ENCODE results near the gene EFHD2. TPM values are rescaled to one million over a fixed set of nuclear protein-coding genes. Genes with fewer than 3 reads are reported as not detected.
"Not testable (repeated sequence)": the region's sequence is repeated elsewhere in the genome, so short reads cannot be mapped to it uniquely, and the experiment has no call there.

EFHD2 gene
- total and polyA plus RNA-seq, 3 donors from 2014 or later, result 146 to 384 (median 308) TPM

GRCh38 chr1:15386164-15386749 lies 23.4 kb upstream of the EFHD2 start:
- Histone ChIP-seq H3K36me3 (ENCODE audit: low read depth, missing control alignments) (no peaks in the 10 kb centered on the region), H3K4me1 (peaks cover 10% of the 10 kb centered on the region), H3K27ac (no peak overlapping the region), H3K9me3 (no peaks in the 10 kb centered on the region), H3K27me3 (no peaks in the 10 kb centered on the region), H3K4me3 (no peak overlapping the region)
- DNase-seq, result no peak
- 28 to 52% methylated on average over 17 of the region's 17 CpGs for WGBS, 2 donors
- TF ChIP-seq CTCF (IDR thresholded peaks at IDR 0.05) (no peak), POLR2A (IDR thresholded peaks at IDR 0.05) (no peak)
- intact Hi-C loops (cut with DNase I; ENCODE audit: low total_unique reads), result no loop called here

GRCh38 chr1:15388201-15388880 lies 21.3 kb upstream of the EFHD2 start:
- no peak for DNase-seq
- Histone ChIP-seq H3K9me3 (no peaks in the 10 kb centered on the region), H3K36me3 (ENCODE audit: low read depth, missing control alignments) (no peaks in the 10 kb centered on the region), H3K27me3 (no peaks in the 10 kb centered on the region), H3K4me3 (no peak overlapping the region), H3K27ac (no peak overlapping the region), H3K4me1 (peaks cover 10% of the 10 kb centered on the region)
- TF ChIP-seq CTCF (IDR thresholded peaks at IDR 0.05), result no peak
- no peak for TF ChIP-seq POLR2A (IDR thresholded peaks at IDR 0.05)
- intact Hi-C loops (cut with DNase I; ENCODE audit: low total_unique reads), result no loop called here
- WGBS, 2 donors, result 84 to 86% methylated on average over 13 to 14 of the region's 15 CpGs

- H3K9me3 ChIP-seq; H3K4me1 ChIP-seq; H3K27ac ChIP-seq; intact Hi-C loops (cut with DNase I; ENCODE audit: low total_unique reads); H3K4me3 ChIP-seq; DNase-seq; H3K36me3 ChIP-seq (ENCODE audit: low read depth, missing control alignments); H3K27me3 ChIP-seq: not testable (repeated sequence)
- 92 to 95% methylated on average over 8 of the region's 8 CpGs for WGBS, 2 donors
These were observed 19.9 kb upstream of the EFHD2 start for GRCh38 chr1:15389828-15390227.

GRCh38 chr1:15390667-15391066 lies 19.0 kb upstream of the EFHD2 start:
- WGBS, 2 donors, result 93 to 100% methylated on average over 8 of the region's 8 CpGs
- Histone ChIP-seq H3K4me1 (peaks cover 9% of the 10 kb centered on the region), H3K27ac (no peak overlapping the region), H3K4me3 (no peak overlapping the region), H3K27me3 (no peaks in the 10 kb centered on the region), H3K9me3 (no peaks in the 10 kb centered on the region), H3K36me3 (ENCODE audit: low read depth, missing control alignments) (no peaks in the 10 kb centered on the region)
- TF ChIP-seq CTCF (IDR thresholded peaks at IDR 0.05) (no peak), POLR2A (IDR thresholded peaks at IDR 0.05) (no peak)
- no peak for DNase-seq
- intact Hi-C loops (cut with DNase I; ENCODE audit: low total_unique reads), result no loop called here

- intact Hi-C loops (cut with DNase I; ENCODE audit: low total_unique reads), result no loop called here
- H3K9me3 ChIP-seq, result no peaks in the 10 kb centered on the region
- no peak overlapping the region for H3K4me3 ChIP-seq
- no peak overlapping the region for H3K27ac ChIP-seq
- H3K27me3 ChIP-seq, result no peaks in the 10 kb centered on the region
- no peak for TF ChIP-seq CTCF (IDR thresholded peaks at IDR 0.05)
- no peak for TF ChIP-seq POLR2A (IDR thresholded peaks at IDR 0.05)
- DNase-seq, result no peak
- WGBS, 2 donors, result 73 to 81% methylated on average over 4 of the region's 4 CpGs
- H3K36me3 ChIP-seq (ENCODE audit: low read depth, missing control alignments), result no peaks in the 10 kb centered on the region
- H3K4me1 ChIP-seq, result peaks cover 2% of the 10 kb centered on the region
These were observed 18.3 kb upstream of the EFHD2 start for GRCh38 chr1:15391366-15391765.
